Fibroblast of lung (primary cell): ENCODE data around the gene TBC1D5. TPM values are rescaled to one million over a fixed set of nuclear protein-coding genes. Genes with fewer than 3 reads are reported as not detected.
A peak's percentile ranks its signal among the peaks of the same experiment; 100 is the strongest.

Experiments used
- DNase-seq, 2 donors: peaks; one replicate each; pipeline versions ENCODE4 v3.0.0 to v3.0.0-alpha.2; 2010; ENCODE audit warnings: low read depth in 2 of 2
- H2AFZ ChIP-seq: 2 replicates; pipeline ENCODE4 v1.5.1; 2012; ENCODE audit warnings: low read length, control low read depth, inconsistent platforms
- H3K27ac ChIP-seq: 2 replicates; pipeline ENCODE4 v1.5.1; 2011; ENCODE audit warnings: low read length, control low read depth; ENCODE audit not compliant: insufficient read depth
- H3K27me3 ChIP-seq: 2 replicates; pipeline ENCODE4 v1.5.1; 2011; ENCODE audit warnings: mild to moderate bottlenecking, low read length; ENCODE audit not compliant: control insufficient read depth, insufficient read depth
- H3K36me3 ChIP-seq: 2 replicates; pipeline ENCODE4 v1.5.1; 2011; ENCODE audit warnings: low read length; ENCODE audit not compliant: control insufficient read depth, insufficient read depth
- H3K4me1 ChIP-seq: 2 replicates; pipeline ENCODE4 v1.5.1; 2011; ENCODE audit warnings: low read length; ENCODE audit not compliant: control insufficient read depth, insufficient read depth; ENCODE audit errors: extremely low read depth
- H3K4me2 ChIP-seq: 2 replicates; pipeline ENCODE4 v1.5.1; 2011; ENCODE audit warnings: low read length, control low read depth; ENCODE audit not compliant: insufficient read depth; ENCODE audit errors: extremely low read depth
- H3K4me3 ChIP-seq, 4 experiments: fragments of 200-600 bp in 1 of 4; sonication (generic) in 1 of 4; replicated peaks in 1 of 4; 2 replicates each; pipeline ENCODE4 v1.5.1; 2011 to 2016; ENCODE audit warnings: low read length in 4 of 4, low read depth in 3 of 4, mild to moderate bottlenecking in 3 of 4, control low read depth in 2 of 4, inconsistent platforms in 1 of 4, mixed read lengths in 1 of 4; ENCODE audit not compliant: insufficient read depth in 1 of 4; ENCODE audit errors: control extremely low read depth in 1 of 4
- H3K79me2 ChIP-seq: 2 replicates; pipeline ENCODE4 v1.5.1; 2012; ENCODE audit warnings: mild to moderate bottlenecking, low read length, inconsistent platforms; ENCODE audit not compliant: control insufficient read depth, insufficient read depth
- H3K9ac ChIP-seq: 2 replicates; pipeline ENCODE4 v1.5.1; 2011; ENCODE audit warnings: mild to moderate bottlenecking, low read length, control low read depth; ENCODE audit not compliant: insufficient read depth
- H3K9me3 ChIP-seq: 2 replicates; pipeline ENCODE4 v1.5.1; 2012; ENCODE audit warnings: low read depth, low read length; ENCODE audit not compliant: control insufficient read depth, insufficient read depth
- H4K20me1 ChIP-seq: 2 replicates; pipeline ENCODE4 v1.5.1; 2011; ENCODE audit warnings: low read length; ENCODE audit not compliant: control insufficient read depth, insufficient read depth; ENCODE audit errors: extremely low read depth
- CTCF ChIP-seq, 2 donors: IDR thresholded peaks in 1 of 2; conservative IDR thresholded peaks in 1 of 2; 1 replicate in 1 of 2; 2 replicates in 1 of 2; pipeline ENCODE4 v1.5.1; 2011 to 2012; ENCODE audit warnings: low read length in 2 of 2, control low read depth in 1 of 2, inconsistent platforms in 1 of 2, low read depth in 1 of 2, mild to moderate bottlenecking in 1 of 2
- EZH2 ChIP-seq: IDR thresholded peaks from 2 replicates; pipeline ENCODE4 v1.5.1; 2012; ENCODE audit warnings: low read length, control low read depth, mild to moderate bottlenecking; ENCODE audit errors: missing control alignments
- polyA plus RNA-seq, 2 donors: library from polyadenylated mRNA; depleted of rRNA in 1 of 2; stranded (reverse) in 1 of 2; unstranded in 1 of 2; fragments of >200 nt; gene quantifications; 2 replicates each; pipeline ENCODE4 v1.2.1, GENCODE V29; 2011 to 2012; ENCODE audit warnings: missing spikeins in 1 of 2
- total RNA-seq: library from RNA; depleted of rRNA; stranded (reverse); fragments of >200 nt; gene quantifications from 2 replicates; pipeline ENCODE4 v1.2.1, GENCODE V29; 2014

The TBC1D5 gene
- total and polyA plus RNA-seq, 2 donors (not counting 1 experiment from before 2014, with no cell fraction given), result 43.6 to 129 TPM

GRCh38 chr3:17234382-17234781, 508.0 kb downstream of the TBC1D5 start:
- H3K27ac ChIP-seq, result no peak overlapping the region
- H3K4me3 ChIP-seq, result no peak overlapping the region
- H3K9ac ChIP-seq, result no peak overlapping the region
- no peak for DNase-seq
- H3K4me1 ChIP-seq, result no peaks in the 10 kb centered on the region
- no peak overlapping the region for H3K4me2 ChIP-seq
- H3K27me3 ChIP-seq, result no peaks in the 10 kb centered on the region
- TF ChIP-seq EZH2 (no peak), CTCF (conservative IDR thresholded peaks at IDR 0.05 in 1 of 2, IDR thresholded peaks at IDR 0.05 in 1 of 2; ENCODE audit: low read depth in 1 of 2, low read length in 2 of 2) (no peak)
- no peaks in the 10 kb centered on the region for H4K20me1 ChIP-seq
- H2AFZ ChIP-seq, result no peak overlapping the region
- H3K36me3 ChIP-seq, result no peaks in the 10 kb centered on the region
- H3K79me2 ChIP-seq, result no peaks in the 10 kb centered on the region
- no peaks in the 10 kb centered on the region for H3K9me3 ChIP-seq

GRCh38 chr3:17233398-17233800, 509.0 kb downstream of the TBC1D5 start:
- no peaks in the 10 kb centered on the region for H3K27me3 ChIP-seq
- no peaks in the 10 kb centered on the region for H3K9me3 ChIP-seq
- no peaks in the 10 kb centered on the region for H3K79me2 ChIP-seq
- TF ChIP-seq EZH2 (no peak), CTCF (conservative IDR thresholded peaks at IDR 0.05 in 1 of 2, IDR thresholded peaks at IDR 0.05 in 1 of 2; ENCODE audit: low read depth in 1 of 2, low read length in 2 of 2) (peak; percentile 68 to 72)
- H4K20me1 ChIP-seq, result no peaks in the 10 kb centered on the region
- no peak overlapping the region for H2AFZ ChIP-seq
- no peak overlapping the region for H3K4me3 ChIP-seq
- no peaks in the 10 kb centered on the region for H3K4me1 ChIP-seq
- H3K36me3 ChIP-seq, result no peaks in the 10 kb centered on the region
- H3K4me2 ChIP-seq, result no peak overlapping the region
- H3K27ac ChIP-seq, result no peak overlapping the region
- H3K9ac ChIP-seq, result no peak overlapping the region
- DNase-seq, result peak; percentile 61 to 72

- Histone ChIP-seq H3K9ac (no peak overlapping the region), H3K27me3 (no peaks in the 10 kb centered on the region), H4K20me1 (no peaks in the 10 kb centered on the region), H2AFZ (no peak overlapping the region), H3K9me3 (no peaks in the 10 kb centered on the region), H3K4me3 (no peak overlapping the region), H3K4me1 (no peaks in the 10 kb centered on the region), H3K4me2 (no peak overlapping the region), H3K27ac (no peak overlapping the region), H3K79me2 (no peaks in the 10 kb centered on the region), H3K36me3 (no peaks in the 10 kb centered on the region)
- no peak for TF ChIP-seq CTCF (conservative IDR thresholded peaks at IDR 0.05 in 1 of 2, IDR thresholded peaks at IDR 0.05 in 1 of 2; ENCODE audit: low read depth in 1 of 2, low read length in 2 of 2)
- no peak for TF ChIP-seq EZH2
- DNase-seq, result no peak
Measured at GRCh38 chr3:17232442-17232841, 510.0 kb downstream of the TBC1D5 start.
